HepG2 (cell line): ENCODE results near the gene SLC26A2. TPM values are rescaled to one million over a fixed set of nuclear protein-coding genes. Genes with fewer than 3 reads are reported as not detected.
A peak's percentile ranks its signal among the peaks of the same experiment; 100 is the strongest.

Source experiments
- ARNTL ChIP-seq: sonication (generic); formaldehyde crosslinking; IDR thresholded peaks from 2 replicates; pipeline ENCODE4 v1.4.0; 2020; ENCODE audit warnings: mild to moderate bottlenecking, missing genetic modification reagents
- BCL3 ChIP-seq: sonication (generic); formaldehyde crosslinking; IDR thresholded peaks from 2 replicates; pipeline ENCODE4 v1.5.1; 2020; ENCODE audit warnings: mild to moderate bottlenecking, missing genetic modification reagents, moderate library complexity
- ELF4 ChIP-seq: sonication (generic); formaldehyde crosslinking; IDR thresholded peaks from 2 replicates; pipeline ENCODE4 v1.5.0; 2020; ENCODE audit warnings: missing genetic modification reagents, mild to moderate bottlenecking, moderate library complexity, borderline replicate concordance
- GABPB1 ChIP-seq: IDR thresholded peaks from 2 replicates; pipeline ENCODE4 v1.6.1; 2016; ENCODE audit warnings: mild to moderate bottlenecking, missing genetic modification reagents, moderate library complexity, missing compliant biosample characterization
- IKZF4 ChIP-seq: sonication (generic); formaldehyde crosslinking; IDR thresholded peaks from 2 replicates; pipeline ENCODE4 v1.5.1; 2020; ENCODE audit warnings: borderline replicate concordance, mild to moderate bottlenecking, low read depth, missing genetic modification reagents; ENCODE audit errors: not compliant biosample characterization
- KDM5B ChIP-seq: sonication (generic); formaldehyde crosslinking; IDR thresholded peaks from 2 replicates; pipeline ENCODE4 v1.4.0; 2020; ENCODE audit warnings: missing genetic modification reagents, mild to moderate bottlenecking, borderline replicate concordance
- KMT2A ChIP-seq: sonication (generic); formaldehyde crosslinking; IDR thresholded peaks from 2 replicates; pipeline ENCODE4 v1.4.0; 2020; ENCODE audit warnings: missing genetic modification reagents
- MAFG ChIP-seq: sonication (generic); formaldehyde crosslinking; IDR thresholded peaks from 2 replicates; pipeline ENCODE4 v1.5.1; 2020; ENCODE audit warnings: mild to moderate bottlenecking, missing genetic modification reagents
- NFIC ChIP-seq: IDR thresholded peaks from 2 replicates; pipeline ENCODE4 v1.6.1; 2012; ENCODE audit warnings: mild to moderate bottlenecking, low read length, inconsistent platforms
- NFKBIZ ChIP-seq: IDR thresholded peaks from 2 replicates; pipeline ENCODE4 v1.6.1; 2018; ENCODE audit warnings: missing genetic modification reagents, missing compliant biosample characterization
- NFRKB ChIP-seq: fragments of 450-650 bp; IDR thresholded peaks from 2 replicates; pipeline ENCODE4 v1.6.1; 2017
- RCOR2 ChIP-seq: IDR thresholded peaks from 2 replicates; pipeline ENCODE4 v1.6.1; 2016; ENCODE audit warnings: missing biosample characterization, missing genetic modification reagents
- SALL1 ChIP-seq: sonication (generic); formaldehyde crosslinking; IDR thresholded peaks from 2 replicates; pipeline ENCODE4 v1.8.0; 2022; ENCODE audit warnings: mild to moderate bottlenecking, missing genetic modification reagents
- SMARCC2 ChIP-seq: fragments of 450-650 bp; IDR thresholded peaks from 2 replicates; pipeline ENCODE4 v1.6.1; 2017; ENCODE audit warnings: antibody characterized with exemption, mild to moderate bottlenecking
- SNAI1 ChIP-seq: sonication (generic); formaldehyde crosslinking; IDR thresholded peaks from 2 replicates; pipeline ENCODE4 v1.5.0; 2020; ENCODE audit warnings: mild to moderate bottlenecking, missing genetic modification reagents, borderline replicate concordance
- STAT5B ChIP-seq: sonication (generic); formaldehyde crosslinking; IDR thresholded peaks from 2 replicates; pipeline ENCODE4 v1.4.0; 2020; ENCODE audit warnings: missing genetic modification reagents
- TRIM24 ChIP-seq: sonication (generic); formaldehyde crosslinking; IDR thresholded peaks from 2 replicates; pipeline ENCODE4 v1.8.0; 2022; ENCODE audit warnings: mild to moderate bottlenecking, missing genetic modification reagents
- ZBTB33 ChIP-seq: sonication (generic); formaldehyde crosslinking; IDR thresholded peaks from 2 replicates; pipeline ENCODE4 v1.4.0; 2020; ENCODE audit warnings: missing genetic modification reagents
- ZFP36 ChIP-seq: fragments of 150-350 bp; IDR thresholded peaks from 2 replicates; pipeline ENCODE4 v1.6.1; 2018; ENCODE audit warnings: borderline replicate concordance, low read length, low read depth; ENCODE audit not compliant: partially characterized antibody
- ZMAT5 ChIP-seq: sonication (generic); formaldehyde crosslinking; IDR thresholded peaks from 2 replicates; pipeline ENCODE4 v1.5.0; 2020; ENCODE audit warnings: mild to moderate bottlenecking, low read depth, missing genetic modification reagents, borderline replicate concordance
- ZNF468 ChIP-seq: sonication (generic); formaldehyde crosslinking; IDR thresholded peaks from 2 replicates; pipeline ENCODE4 v1.8.0; 2022; ENCODE audit warnings: mild to moderate bottlenecking, moderate library complexity, missing genetic modification reagents
- polyA plus RNA-seq, 8 experiments: library from polyadenylated mRNA; depleted of rRNA in 3 of 8; stranded (reverse) in 7 of 8; unstranded in 1 of 8; fragments of >200 nt; fragmentation: Illumina TruSeq in 4 of 8; extraction: Trizol in 4 of 8; gene quantifications; 2 replicates each; pipeline versions ENCODE4 v1.2.1 to v1.2.3, GENCODE V29; 2011 to 2016; ENCODE audit warnings: low read depth in 4 of 8, missing spikeins in 1 of 8, mixed read lengths in 1 of 8; ENCODE audit not compliant: insufficient read depth in 1 of 8
- total RNA-seq, 5 experiments: library from RNA; depleted of rRNA; stranded (reverse); fragments of >200 nt; fragmentation: Illumina TruSeq; extraction: Trizol; gene quantifications; 2 replicates each; pipeline ENCODE4 v1.2.3, GENCODE V29; 2016; ENCODE audit warnings: low read depth in 1 of 5
- TF ChIP-seq, protein P1 (sequence below): sonication (generic); formaldehyde crosslinking; IDR thresholded peaks from 2 replicates; pipeline ENCODE4 v1.8.1; 2022; ENCODE audit warnings: mild to moderate bottlenecking, missing genetic modification reagents
- TF ChIP-seq, protein P2 (sequence below): sonication (generic); formaldehyde crosslinking; IDR thresholded peaks from 2 replicates; pipeline ENCODE4 v1.5.1; 2020; ENCODE audit warnings: mild to moderate bottlenecking, missing genetic modification reagents, borderline replicate concordance

SLC26A2 gene
- total and polyA plus RNA-seq, 2 of the 13 experiments (the other 11 are each of a cell fraction or from before 2014, with no cell fraction given): 2.2 to 7.9 TPM

DNA sequence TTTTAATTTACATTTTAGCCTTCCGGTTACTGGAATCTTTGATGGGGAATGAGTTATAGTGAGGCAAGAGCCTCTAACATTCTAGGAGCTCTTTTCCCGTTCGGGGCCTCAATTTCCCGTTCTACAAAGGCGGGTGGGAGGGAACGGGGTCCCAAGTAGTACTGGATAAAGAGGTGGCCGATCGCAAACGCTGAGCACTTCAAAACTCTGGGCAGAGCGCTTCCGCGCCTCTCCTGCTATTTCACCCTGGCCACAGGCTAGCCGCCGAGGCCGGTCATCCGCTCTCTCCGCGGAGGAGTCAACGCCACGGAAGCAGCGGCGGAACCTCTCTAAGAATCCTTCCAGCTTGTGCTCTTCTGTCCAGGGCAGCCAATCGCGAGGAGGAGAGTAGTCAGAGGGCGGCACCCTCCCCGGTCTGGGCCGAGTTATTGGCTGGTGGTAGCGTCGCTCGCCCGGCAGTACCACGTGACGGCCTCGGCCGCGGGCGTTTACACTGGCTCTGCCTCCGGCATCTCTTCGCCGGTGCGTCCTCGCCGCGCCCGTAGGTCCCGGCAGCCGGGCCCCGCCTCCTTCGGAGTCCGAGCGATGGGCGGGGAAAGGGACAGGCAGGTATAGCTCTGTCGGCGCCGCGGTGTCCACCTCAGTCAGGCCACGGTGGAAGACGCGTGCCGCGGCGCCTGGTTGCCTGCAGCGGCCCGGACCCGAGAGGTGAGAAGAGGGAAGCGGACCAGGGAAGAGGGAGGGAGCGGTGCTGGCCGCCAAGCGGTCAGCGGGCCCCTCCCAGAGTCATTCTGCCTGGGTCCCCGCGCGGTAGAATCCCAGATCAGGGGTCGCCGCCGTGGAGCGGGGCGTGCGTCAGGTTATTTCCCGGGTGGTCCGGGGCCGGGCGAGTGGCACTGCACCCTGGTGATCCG lies at the start of gene SLC26A2 (continued):
- TF ChIP-seq KMT2A (CRISPR knock-in tag) (peak; percentile 85), NFKBIZ (CRISPR knock-in tag) (0 out of 2 replicates have a peak, but pooled peaks have one; percentile 78), KDM5B (CRISPR knock-in tag) (peak; percentile 94), IKZF4 (CRISPR knock-in tag) (no peak), ARNTL (CRISPR knock-in tag) (peak; percentile 47; the same call in 1 of the 2 replicates), ZBTB33 (CRISPR knock-in tag) (no peak), NFRKB (no peak), NFIC (no peak), TRIM24 (no peak), SMARCC2 (no peak), ZFP36 (no peak), STAT5B (CRISPR knock-in tag) (no peak), RCOR2 (no peak), ZNF468 (CRISPR knock-in tag) (no peak), SNAI1 (CRISPR knock-in tag) (no peak), GABPB1 (CRISPR knock-in tag) (peak; percentile 85), SALL1 (peak; percentile 77), ELF4 (CRISPR knock-in tag) (no peak), MAFG (no peak), BCL3 (CRISPR knock-in tag) (peak; percentile 82), ZMAT5 (CRISPR knock-in tag) (no peak)
- TF ChIP-seq, protein P1, sequence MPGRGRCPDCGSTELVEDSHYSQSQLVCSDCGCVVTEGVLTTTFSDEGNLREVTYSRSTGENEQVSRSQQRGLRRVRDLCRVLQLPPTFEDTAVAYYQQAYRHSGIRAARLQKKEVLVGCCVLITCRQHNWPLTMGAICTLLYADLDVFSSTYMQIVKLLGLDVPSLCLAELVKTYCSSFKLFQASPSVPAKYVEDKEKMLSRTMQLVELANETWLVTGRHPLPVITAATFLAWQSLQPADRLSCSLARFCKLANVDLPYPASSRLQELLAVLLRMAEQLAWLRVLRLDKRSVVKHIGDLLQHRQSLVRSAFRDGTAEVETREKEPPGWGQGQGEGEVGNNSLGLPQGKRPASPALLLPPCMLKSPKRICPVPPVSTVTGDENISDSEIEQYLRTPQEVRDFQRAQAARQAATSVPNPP (CRISPR knock-in tag): no peak; the same call in 1 of the 2 replicates
- TF ChIP-seq, protein P2, sequence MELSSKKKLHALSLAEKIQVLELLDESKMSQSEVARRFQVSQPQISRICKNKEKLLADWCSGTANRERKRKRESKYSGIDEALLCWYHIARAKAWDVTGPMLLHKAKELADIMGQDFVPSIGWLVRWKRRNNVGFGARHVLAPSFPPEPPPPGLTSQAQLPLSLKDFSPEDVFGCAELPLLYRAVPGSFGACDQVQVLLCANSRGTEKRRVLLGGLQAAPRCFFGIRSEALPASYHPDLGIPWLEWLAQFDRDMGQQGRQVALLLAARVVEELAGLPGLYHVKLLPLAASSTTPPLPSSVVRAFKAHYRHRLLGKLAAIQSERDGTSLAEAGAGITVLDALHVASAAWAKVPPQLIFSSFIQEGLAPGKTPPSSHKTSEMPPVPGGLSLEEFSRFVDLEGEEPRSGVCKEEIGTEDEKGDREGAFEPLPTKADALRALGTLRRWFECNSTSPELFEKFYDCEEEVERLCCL (CRISPR knock-in tag): no peak
